Caco-2 (cell line): ENCODE results near the gene SEZ6L. TPM values are rescaled to one million over a fixed set of nuclear protein-coding genes. Genes with fewer than 3 reads are reported as not detected.

ENCODE experiments used
- BruUV-seq: library from RNA; stranded (reverse); fragments of 400-500 nt; replicated peaks from 2 replicates; lab custom pipeline; 2021; lab: Mats Ljungman, UMichigan
- CTCF ChIA-PET: fragments of 300-600 bp; sonication (Branson Sonifier 250); formaldehyde crosslinking; loops from one replicate; lab custom pipeline; 2022; ENCODE audit warnings: antibody characterized with exemption; lab: Charles Lee
- POLR2A ChIA-PET: fragments of 300-600 bp; sonication (Branson Sonifier 250); formaldehyde crosslinking; loops from one replicate; lab custom pipeline; 2022; ENCODE audit warnings: antibody characterized with exemption; lab: Charles Lee
- DNase-seq, 2 experiments: peaks; one replicate each; pipeline versions ENCODE4 v3.0.0 to v3.0.0-alpha.2; 2020 to 2022
- H3K27me3 ChIP-seq: replicated peaks from 2 replicates; pipeline ENCODE4 v1.6.0; 2011; ENCODE audit warnings: low read length; ENCODE audit not compliant: control insufficient read depth, insufficient read depth
- H3K36me3 ChIP-seq: 2 replicates; pipeline ENCODE4 v1.5.1; 2011; ENCODE audit warnings: low read length; ENCODE audit not compliant: control insufficient read depth, insufficient read depth
- H3K4me1 ChIP-seq: fragments of 250-450 bp; sonication (Bioruptor Pico); 2 replicates; pipeline ENCODE4 v1.5.1; 2020; ENCODE audit warnings: mild to moderate bottlenecking
- H3K4me3 ChIP-seq: 2 replicates; pipeline ENCODE4 v1.5.1; 2011; ENCODE audit warnings: low read depth, mild to moderate bottlenecking, control low read depth, low read length
- H3K9me3 ChIP-seq: fragments of 250-450 bp; sonication (Bioruptor Pico); 2 replicates; pipeline ENCODE4 v1.5.1; 2020; ENCODE audit warnings: mild to moderate bottlenecking, moderate library complexity
- H3K27ac Mint-ChIP-seq: one replicate; pipeline ENCODE4 v1.8.0; 2022; ENCODE audit warnings: mixed read lengths; ENCODE audit not compliant: unreplicated experiment
- H3K27me3 Mint-ChIP-seq: one replicate; pipeline ENCODE4 v1.8.0; 2022; ENCODE audit warnings: mixed read lengths; ENCODE audit not compliant: insufficient read depth, unreplicated experiment
- H3K36me3 Mint-ChIP-seq: one replicate; pipeline ENCODE4 v1.8.0; 2022; ENCODE audit warnings: mild to moderate bottlenecking, mixed read lengths; ENCODE audit not compliant: insufficient read depth, unreplicated experiment
- H3K4me1 Mint-ChIP-seq: one replicate; pipeline ENCODE4 v1.8.0; 2022; ENCODE audit warnings: low read depth, mixed read lengths; ENCODE audit not compliant: unreplicated experiment
- H3K4me3 Mint-ChIP-seq: one replicate; pipeline ENCODE4 v1.8.0; 2022; ENCODE audit warnings: mild to moderate bottlenecking, moderate library complexity, mixed read lengths; ENCODE audit not compliant: unreplicated experiment
- H3K9me3 Mint-ChIP-seq: one replicate; pipeline ENCODE4 v1.8.0; 2022; ENCODE audit warnings: mixed read lengths; ENCODE audit not compliant: unreplicated experiment
- CTCF ChIP-seq, 2 experiments: fragments of 200-600 bp in 1 of 2; IDR thresholded peaks; 1 replicate in 1 of 2; 2 replicates in 1 of 2; pipeline versions ENCODE4 v1.5.1 to v1.8.0; 2011 to 2022; ENCODE audit warnings: antibody characterized with exemption in 1 of 2, control low read depth in 1 of 2, inconsistent platforms in 1 of 2, low read depth in 1 of 2, low read length in 1 of 2, mild to moderate bottlenecking in 1 of 2, moderate library complexity in 1 of 2; ENCODE audit not compliant: insufficient read depth in 1 of 2, severe bottlenecking in 1 of 2, unreplicated experiment in 1 of 2
- intact Hi-C: fragments of 100-400 bp; cut with micrococcal nuclease; formaldehyde crosslinking; loops from one replicate; pipeline ENCODE4 v1.10.0; 2022; ENCODE audit not compliant: unreplicated experiment
- total RNA-seq: library from RNA; stranded (reverse); gene quantifications from 2 replicates; pipeline ENCODE4 v1.2.3, GENCODE V29; 2022

Gene SEZ6L
- total RNA-seq, 1 experiment from 2014 or later: not detected

GRCh38 chr22:26322179-26322905, 153.1 kb downstream of the SEZ6L start:
- Mint-ChIP-seq H3K4me1 (no peaks in the 10 kb centered on the region), H3K9me3 (no peaks in the 10 kb centered on the region), H3K27me3 (peaks cover 14% of the 10 kb centered on the region), H3K4me3 (no peak overlapping the region), H3K36me3 (no peaks in the 10 kb centered on the region), H3K27ac (no peak overlapping the region)
- Histone ChIP-seq H3K4me3 (no peak overlapping the region), H3K36me3 (no peaks in the 10 kb centered on the region), H3K4me1 (no peaks in the 10 kb centered on the region), H3K9me3 (no peaks in the 10 kb centered on the region), H3K27me3 (no peaks in the 10 kb centered on the region)
- ChIA-PET CTCF (interaction anchor here (0.7 kb wide), 1 partner anchor 72 kb away, joined by 3 read pairs; no protein-coding TSS in a partner anchor), POLR2A (no interaction called here)
- no TSS peak for BruUV-seq
- TF ChIP-seq CTCF (IDR thresholded peaks at IDR 0.05; ENCODE audit: insufficient read depth in 1 of 2, low read depth in 1 of 2, low read length in 1 of 2, severe bottlenecking in 1 of 2, unreplicated experiment in 1 of 2): no peak
- intact Hi-C loops: no loop called here
- no peak for DNase-seq

GRCh38 chr22:26323013-26323412, 153.8 kb downstream of the SEZ6L start:
- no TSS peak for BruUV-seq
- H3K4me1 ChIP-seq: no peaks in the 10 kb centered on the region
- H3K9me3 Mint-ChIP-seq: no peaks in the 10 kb centered on the region
- POLR2A ChIA-PET: no interaction called here
- H3K27ac Mint-ChIP-seq: no peak overlapping the region
- no peak for TF ChIP-seq CTCF (IDR thresholded peaks at IDR 0.05; ENCODE audit: insufficient read depth in 1 of 2, low read depth in 1 of 2, low read length in 1 of 2, severe bottlenecking in 1 of 2, unreplicated experiment in 1 of 2)
- CTCF ChIA-PET: interaction anchor here (0.7 kb wide), 1 partner anchor 72 kb away, joined by 3 read pairs; no protein-coding TSS in a partner anchor
- intact Hi-C loops: no loop called here
- H3K9me3 ChIP-seq: no peaks in the 10 kb centered on the region
- H3K4me1 Mint-ChIP-seq: no peaks in the 10 kb centered on the region
- no peaks in the 10 kb centered on the region for H3K36me3 Mint-ChIP-seq
- H3K4me3 ChIP-seq: no peak overlapping the region
- DNase-seq: no peak
- H3K27me3 ChIP-seq: no peaks in the 10 kb centered on the region
- H3K27me3 Mint-ChIP-seq: peaks cover 10% of the 10 kb centered on the region
- H3K36me3 ChIP-seq: no peaks in the 10 kb centered on the region
- no peak overlapping the region for H3K4me3 Mint-ChIP-seq

- no peaks in the 10 kb centered on the region for H3K36me3 ChIP-seq
- ChIA-PET POLR2A (no interaction called here), CTCF (no interaction called here)
- no peaks in the 10 kb centered on the region for H3K27me3 ChIP-seq
- Mint-ChIP-seq H3K9me3 (no peaks in the 10 kb centered on the region), H3K4me1 (no peaks in the 10 kb centered on the region), H3K36me3 (no peaks in the 10 kb centered on the region), H3K27me3 (peaks cover 8% of the 10 kb centered on the region), H3K27ac (no peak overlapping the region), H3K4me3 (no peak overlapping the region)
- H3K4me1 ChIP-seq: no peaks in the 10 kb centered on the region
- TF ChIP-seq CTCF (IDR thresholded peaks at IDR 0.05; ENCODE audit: insufficient read depth in 1 of 2, low read depth in 1 of 2, low read length in 1 of 2, severe bottlenecking in 1 of 2, unreplicated experiment in 1 of 2): no peak
- no TSS peak for BruUV-seq
- DNase-seq: no peak
- no peak overlapping the region for H3K4me3 ChIP-seq
- intact Hi-C loops: no loop called here
- H3K9me3 ChIP-seq: no peaks in the 10 kb centered on the region
Measured at GRCh38 chr22:26324150-26324549, 154.9 kb downstream of the SEZ6L start.
